HL-60 (cell line): ENCODE results near the gene TPPP.

ENCODE experiments used
- CTCF ChIP-seq: IDR thresholded peaks from one replicate; pipeline ENCODE4 v1.5.1; 2011; ENCODE audit warnings: low read length, control low read depth, inconsistent platforms; ENCODE audit not compliant: insufficient read depth
- POLR2AphosphoS5 ChIP-seq: IDR thresholded peaks from 2 replicates; pipeline ENCODE4 v1.6.1; 2012; ENCODE audit warnings: low read depth
- SPI1 ChIP-seq: IDR thresholded peaks from 2 replicates; pipeline ENCODE4 v1.6.1; 2012; ENCODE audit warnings: low read depth, mild to moderate bottlenecking, borderline replicate concordance

GRCh38 chr5:685262-686171, 7.6 kb downstream of the TPPP start:
- TF ChIP-seq CTCF (no peak), POLR2AphosphoS5 (no peak), SPI1 (no peak)
